GM18507 (cell line): ENCODE measurements around the gene CD300LG.
"Not testable (repeated sequence)": the region's sequence is repeated elsewhere in the genome, so short reads cannot be mapped to it uniquely, and the experiment has no call there.

Source experiments
- DNase-seq: peaks from one replicate; pipeline ENCODE4 v3.0.0; 2011; ENCODE audit warnings: low read depth; ENCODE audit not compliant: insufficient read length; ENCODE audit errors: extremely low spot score
- FAIRE-seq: peaks from 2 replicates; lab custom pipeline; 2011; peaks lifted over from hg19 to GRCh38; lab: Jason Lieb, UNC

Gene CD300LG

GRCh38 chr17:43846221-43846712 lies 709 bp upstream of the CD300LG start:
- DNase-seq: peak; percentile 70
- peak; percentile 76 for FAIRE-seq

- no peak for DNase-seq
- FAIRE-seq: no peak
Observed at GRCh38 chr17:43848601-43849000, 1.6 kb downstream of the CD300LG start.

- FAIRE-seq (no peak), DNase-seq (no peak)
Observed at GRCh38 chr17:43849116-43849515, 2.1 kb downstream of the CD300LG start.

GRCh38 chr17:43852571-43852970 lies 5.6 kb downstream of the CD300LG start:
- FAIRE-seq (no peak), DNase-seq (no peak)

GRCh38 chr17:43853546-43853945 lies 6.6 kb downstream of the CD300LG start:
- FAIRE-seq: no peak

GRCh38 chr17:43854498-43854897 lies 7.5 kb downstream of the CD300LG start:
- FAIRE-seq: no peak
- no peak for DNase-seq

More at GRCh38 chr17:43853546-43853945, 6.6 kb downstream of the CD300LG start:
- no peak for DNase-seq

GRCh38 chr17:43855061-43855460 lies 8.1 kb downstream of the CD300LG start:
- FAIRE-seq (no peak), DNase-seq (no peak)

- no peak for FAIRE-seq
Observed at GRCh38 chr17:43856141-43856540, 9.2 kb downstream of the CD300LG start.

GRCh38 chr17:43857141-43857540 lies 10.2 kb downstream of the CD300LG start:
- FAIRE-seq (no peak), DNase-seq (no peak)

More at GRCh38 chr17:43856141-43856540, 9.2 kb downstream of the CD300LG start:
- DNase-seq: no peak

GRCh38 chr17:43857957-43858600 lies 11.1 kb downstream of the CD300LG start:
- FAIRE-seq (no peak), DNase-seq (no peak)

GRCh38 chr17:43860077-43860725 lies 13.2 kb downstream of the CD300LG start:
- FAIRE-seq (no peak), DNase-seq (no peak)

- no peak for FAIRE-seq
- no peak for DNase-seq
Observed at GRCh38 chr17:43860927-43861622, 14.1 kb downstream of the CD300LG start.

- FAIRE-seq (no peak), DNase-seq (no peak)
Observed at GRCh38 chr17:43861960-43862359, 15.0 kb downstream of the CD300LG start.

- FAIRE-seq (no peak), DNase-seq (no peak)
Observed at GRCh38 chr17:43864161-43864984, 17.4 kb downstream of the CD300LG start.

- no peak for FAIRE-seq
Observed at GRCh38 chr17:43868226-43868994, 21.4 kb downstream of the CD300LG start.

GRCh38 chr17:43869031-43869430 lies 22.1 kb downstream of the CD300LG start:
- FAIRE-seq, DNase-seq: not testable (repeated sequence)

More at GRCh38 chr17:43868226-43868994, 21.4 kb downstream of the CD300LG start:
- DNase-seq: no peak

- DNase-seq (no peak), FAIRE-seq (no peak)
Observed at GRCh38 chr17:43871946-43872690, 25.1 kb downstream of the CD300LG start.

- DNase-seq (no peak), FAIRE-seq (no peak)
Observed at GRCh38 chr17:43873091-43873490, 26.1 kb downstream of the CD300LG start.
